Nephron progenitor cell (in vitro differentiated cells): ENCODE data around the gene CASQ1.
A peak's percentile ranks its signal among the peaks of the same experiment; 100 is the strongest.

Source experiments
- DNase-seq: peaks from one replicate; pipeline ENCODE4 v3.0.0; 2021
- H3K27ac Mint-ChIP-seq: 2 replicates; pipeline ENCODE4 v1.8.0; 2021; ENCODE audit warnings: mild to moderate bottlenecking, moderate library complexity, mixed read lengths
- H3K27me3 Mint-ChIP-seq: 2 replicates; pipeline ENCODE4 v1.8.0; 2021; ENCODE audit warnings: mild to moderate bottlenecking, low read depth, mixed read lengths; ENCODE audit not compliant: poor library complexity
- H3K36me3 Mint-ChIP-seq: 2 replicates; pipeline ENCODE4 v1.8.0; 2021; ENCODE audit warnings: low read depth, mixed read lengths
- H3K4me1 Mint-ChIP-seq: 2 replicates; pipeline ENCODE4 v1.8.0; 2021; ENCODE audit warnings: mixed read lengths
- H3K4me3 Mint-ChIP-seq: 2 replicates; pipeline ENCODE4 v1.8.0; 2021; ENCODE audit warnings: mild to moderate bottlenecking, moderate library complexity, mixed read lengths
- H3K9me3 Mint-ChIP-seq: 2 replicates; pipeline ENCODE4 v1.8.0; 2021; ENCODE audit warnings: mild to moderate bottlenecking, moderate library complexity, mixed read lengths
- CTCF ChIP-seq: fragments of 200-600 bp; sonication (generic); IDR thresholded peaks from 2 replicates; pipeline ENCODE4 v1.5.0; 2021; ENCODE audit warnings: antibody characterized with exemption

The CASQ1 gene

GRCh38 chr1:160158534-160158933 lies 31.8 kb upstream of the CASQ1 start:
- H3K36me3 Mint-ChIP-seq, result no peaks in the 10 kb centered on the region
- no peak for TF ChIP-seq CTCF
- no peaks in the 10 kb centered on the region for H3K9me3 Mint-ChIP-seq
- H3K4me1 Mint-ChIP-seq, result no peaks in the 10 kb centered on the region
- no peak for DNase-seq
- H3K4me3 Mint-ChIP-seq, result no peak overlapping the region
- peaks cover 14% of the 10 kb centered on the region for H3K27me3 Mint-ChIP-seq
- H3K27ac Mint-ChIP-seq, result no peak overlapping the region

GRCh38 chr1:160159846-160160245 lies 30.5 kb upstream of the CASQ1 start:
- Mint-ChIP-seq H3K27me3 (peaks cover 14% of the 10 kb centered on the region), H3K27ac (no peak overlapping the region), H3K36me3 (no peaks in the 10 kb centered on the region), H3K4me1 (no peaks in the 10 kb centered on the region), H3K4me3 (no peak overlapping the region), H3K9me3 (no peaks in the 10 kb centered on the region)
- no peak for TF ChIP-seq CTCF
- no peak for DNase-seq

DNA sequence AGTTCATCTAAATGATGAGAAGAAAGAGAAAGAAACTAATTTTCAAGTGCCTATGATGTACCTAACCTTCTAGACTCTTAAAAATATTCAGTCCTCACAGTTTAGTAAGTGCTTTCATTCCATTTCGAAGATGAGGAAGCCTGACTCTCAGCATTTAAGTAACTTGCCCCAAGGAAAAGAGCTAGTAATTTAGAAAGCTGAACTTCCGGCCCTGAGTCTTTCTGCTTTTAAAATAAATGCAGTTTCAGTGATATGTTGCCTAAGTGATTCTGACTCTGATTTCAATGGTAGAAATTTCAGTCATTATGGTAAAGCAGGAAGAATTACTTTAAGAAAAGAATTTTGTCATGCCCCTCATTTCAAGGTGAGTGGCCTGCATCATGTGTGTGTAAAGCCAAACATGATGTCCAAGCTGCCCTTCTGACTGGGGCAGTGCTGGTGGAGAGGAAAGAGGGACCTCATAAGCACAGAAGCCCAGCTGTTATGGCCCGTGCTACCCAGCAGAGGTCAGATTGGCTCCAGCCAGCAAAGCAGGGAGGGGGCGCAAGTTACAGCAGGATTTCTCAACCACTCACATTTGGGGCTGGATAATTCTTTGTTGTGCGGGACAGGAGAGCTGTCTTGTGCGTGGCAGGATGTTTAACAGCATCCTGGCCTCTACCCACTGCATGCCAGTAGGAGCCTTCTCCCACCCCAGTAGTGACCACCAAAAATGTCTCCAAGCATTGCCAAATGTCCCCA lies 28.2 kb upstream of the CASQ1 start:
- Mint-ChIP-seq H3K27me3 (peaks cover 25% of the 10 kb centered on the region), H3K4me3 (no peak overlapping the region), H3K36me3 (no peaks in the 10 kb centered on the region), H3K9me3 (no peaks in the 10 kb centered on the region), H3K27ac (no peak overlapping the region), H3K4me1 (peaks cover 7% of the 10 kb centered on the region)
- TF ChIP-seq CTCF, result peak; percentile 50
- DNase-seq, result peak; percentile 31

DNA sequence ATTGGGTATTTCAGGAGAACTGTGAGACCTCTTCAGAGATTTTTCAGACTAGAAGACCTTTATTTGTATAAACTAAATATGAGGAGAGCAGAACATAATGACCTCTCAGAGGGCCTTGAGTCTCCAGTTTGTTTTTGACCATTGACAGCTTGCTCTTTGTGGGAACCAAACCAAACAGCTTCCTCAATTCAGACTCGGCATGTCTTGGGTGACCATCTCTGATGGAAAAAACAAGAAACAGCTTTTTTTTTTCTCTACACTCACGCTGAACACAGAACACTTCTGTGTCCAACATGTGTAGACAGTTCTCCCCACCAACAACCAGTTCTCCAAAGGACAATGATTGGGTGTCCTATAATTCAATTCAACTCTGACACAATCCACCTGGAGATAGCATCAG lies 27.4 kb upstream of the CASQ1 start:
- Mint-ChIP-seq H3K27ac (no peak overlapping the region), H3K36me3 (no peaks in the 10 kb centered on the region), H3K4me1 (peaks cover 15% of the 10 kb centered on the region), H3K9me3 (no peaks in the 10 kb centered on the region), H3K27me3 (peaks cover 26% of the 10 kb centered on the region), H3K4me3 (no peak overlapping the region)
- no peak for DNase-seq
- no peak for TF ChIP-seq CTCF

- Mint-ChIP-seq H3K36me3 (no peaks in the 10 kb centered on the region), H3K27me3 (peaks cover 22% of the 10 kb centered on the region), H3K9me3 (no peaks in the 10 kb centered on the region), H3K4me3 (no peak overlapping the region), H3K27ac (no peak overlapping the region), H3K4me1 (peaks cover 17% of the 10 kb centered on the region)
- no peak for DNase-seq
- TF ChIP-seq CTCF, result no peak
Observed at GRCh38 chr1:160163615-160164014, 26.8 kb upstream of the CASQ1 start.

- no peak for TF ChIP-seq CTCF
- Mint-ChIP-seq H3K4me3 (no peak overlapping the region), H3K27me3 (peaks cover 18% of the 10 kb centered on the region), H3K27ac (no peak overlapping the region), H3K9me3 (no peaks in the 10 kb centered on the region), H3K4me1 (peaks cover 23% of the 10 kb centered on the region), H3K36me3 (no peaks in the 10 kb centered on the region)
- no peak for DNase-seq
Observed at GRCh38 chr1:160164121-160164520, 26.3 kb upstream of the CASQ1 start.
